Lung microvascular endothelial cell (primary cell): Measurements from ENCODE around the gene ULK2. TPM values are rescaled to one million over a fixed set of nuclear protein-coding genes. Genes with fewer than 3 reads are reported as not detected.

Experiments
- DNase-seq, 2 donors: peaks; one replicate each; pipeline versions ENCODE4 v3.0.0 to v3.0.0-alpha.2; 2010; ENCODE audit warnings: low read depth in 2 of 2
- total RNA-seq: library from RNA; depleted of rRNA; stranded (reverse); fragments of >200 nt; gene quantifications from 2 replicates; pipeline ENCODE4 v1.2.1, GENCODE V29; 2014

ULK2 gene
- total RNA-seq, 1 donor from 2014 or later: 35.5 TPM

- peak; percentile 73 to 87 for DNase-seq
Observed at GRCh38 chr17:19728084-19728495, 139.6 kb downstream of the ULK2 start.

GRCh38 chr17:19727501-19728078 is 140.1 kb downstream of the ULK2 start:
- peak; percentile 79 to 86 for DNase-seq

GRCh38 chr17:19726631-19727376 is 140.9 kb downstream of the ULK2 start:
- DNase-seq: peak in 1 of 2 donors; percentile 43

GRCh38 chr17:19725486-19725885 is 142.2 kb downstream of the ULK2 start:
- no peak for DNase-seq

GRCh38 chr17:19724501-19725420 is 143.0 kb downstream of the ULK2 start:
- peak; percentile 22 to 38 for DNase-seq

- no peak for DNase-seq
Observed at GRCh38 chr17:19723964-19724363, 143.8 kb downstream of the ULK2 start.

Other genes starting within 250 kb of the ULK2 start
- gene ALDH3A2, start 219.2 kb downstream of the ULK2 start, total RNA-seq: 18.7 and 73.8 TPM in 2 replicates
- not detected in 2 replicates for gene SLC47A2, start 151.4 kb downstream of the ULK2 start, total RNA-seq
- gene ALDH3A1, start 119.6 kb downstream of the ULK2 start, total RNA-seq: under 0.01 and 0.20 TPM in 2 replicates
- 9.6 and 15.5 TPM in 2 replicates for gene AKAP10, start 109.9 kb upstream of the ULK2 start, total RNA-seq
- 0.22 and 0.60 TPM in 2 replicates for gene SPECC1, start 141.4 kb upstream of the ULK2 start, total RNA-seq